Peyer's patch (tissue), 4 donors: Measurements from ENCODE around the gene MACROH2A1. TPM values are rescaled to one million over a fixed set of nuclear protein-coding genes. Genes with fewer than 3 reads are reported as not detected.

Experiments
- DNase-seq, 3 donors: peaks; one replicate each; pipeline ENCODE4 v3.0.0-alpha.2; 2017 to 2019
- H3K27ac ChIP-seq, 4 donors: fragments of 200-600 bp; sonication (generic); one replicate each; pipeline ENCODE4 v1.5.1; 2016 to 2019
- H3K27me3 ChIP-seq, 2 donors: fragments of 200-600 bp; sonication (generic); one replicate each; pipeline ENCODE4 v1.5.1; 2019
- H3K36me3 ChIP-seq, 3 donors: fragments of 200-600 bp; sonication (generic); one replicate each; pipeline ENCODE4 v1.5.1; 2016 to 2019
- H3K4me1 ChIP-seq, 4 donors: fragments of 200-600 bp; sonication (generic); one replicate each; pipeline ENCODE4 v1.5.1; 2016 to 2019
- H3K4me3 ChIP-seq, 4 donors: fragments of 200-600 bp; sonication (generic); 1 replicate in 3 of 4; 2 replicates in 1 of 4; pipeline ENCODE4 v1.5.1; 2016 to 2019; ENCODE audit warnings: mild to moderate bottlenecking in 1 of 4
- H3K9me3 ChIP-seq, 4 donors: fragments of 200-600 bp; sonication (generic); one replicate each; pipeline ENCODE4 v1.5.1; 2016 to 2019; ENCODE audit warnings: mild to moderate bottlenecking in 1 of 4
- POLR2A ChIP-seq, 2 donors: fragments of 450-650 bp; IDR thresholded peaks; one replicate each; pipeline ENCODE4 v1.5.1; 2017; ENCODE audit warnings: antibody characterized with exemption in 2 of 2, mild to moderate bottlenecking in 2 of 2, moderate library complexity in 2 of 2
- total RNA-seq, 4 donors: library from RNA; depleted of rRNA; stranded (reverse); fragments of >200 nt; gene quantifications; one replicate each; pipeline ENCODE4 v1.1.0, GENCODE V29; 2016
- TF ChIP-seq, protein P1 (sequence below), 6 experiments: fragments of 450-650 bp in 4 of 6; fragments of 200-600 bp in 2 of 6; sonication (generic) in 1 of 6; IDR thresholded peaks; one replicate each; pipeline ENCODE4 v1.5.1; 2017 to 2019; ENCODE audit warnings: antibody characterized with exemption in 6 of 6, mild to moderate bottlenecking in 3 of 6, moderate library complexity in 1 of 6

The MACROH2A1 gene
- total RNA-seq, 4 donors from 2014 or later, result 407 to 489 (median 431) TPM

DNA sequence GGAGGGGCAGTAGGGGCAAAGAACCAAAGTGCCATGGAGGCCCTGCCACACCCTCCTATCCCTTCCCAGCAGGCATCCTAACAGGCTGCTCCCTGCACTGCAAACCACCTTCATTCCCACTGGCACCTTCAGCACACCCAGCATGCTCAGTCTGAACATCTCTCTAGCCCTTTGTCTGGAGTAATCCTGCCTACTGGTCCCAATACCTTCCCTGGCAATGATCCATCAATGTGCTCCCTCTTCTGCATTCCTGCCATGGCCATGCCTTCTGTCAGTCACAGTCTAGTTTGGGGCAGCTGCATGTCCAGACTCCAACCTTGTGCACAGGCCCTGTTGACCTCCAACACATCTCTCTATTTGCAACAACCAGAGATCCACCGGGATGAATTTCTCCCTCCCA lies 4.9 kb downstream of the MACROH2A1 start:
- peaks cover 0 to 9% (median 0%) of the 10 kb centered on the region in 3 donors for H3K36me3 ChIP-seq
- H3K27me3 ChIP-seq, result no peaks in the 10 kb centered on the region
- peaks cover 0 to 77% (median 10%) of the 10 kb centered on the region in 4 donors for H3K4me1 ChIP-seq
- H3K27ac ChIP-seq, result peak overlapping the region in 2 of 4 donors; percentile 18 to 79
- H3K4me3 ChIP-seq, result no peak overlapping the region
- H3K9me3 ChIP-seq, result no peaks in the 10 kb centered on the region
- DNase-seq, result no peak
- TF ChIP-seq POLR2A (IDR thresholded peaks at IDR 0.05), result no peak

GRCh38 chr5:135393691-135394090 lies 5.3 kb downstream of the MACROH2A1 start:
- no peaks in the 10 kb centered on the region for H3K27me3 ChIP-seq
- peaks cover 0 to 77% (median 10%) of the 10 kb centered on the region in 4 donors for H3K4me1 ChIP-seq
- H3K27ac ChIP-seq, result peak overlapping the region in 2 of 4 donors; percentile 18 to 79
- TF ChIP-seq, protein P1, sequence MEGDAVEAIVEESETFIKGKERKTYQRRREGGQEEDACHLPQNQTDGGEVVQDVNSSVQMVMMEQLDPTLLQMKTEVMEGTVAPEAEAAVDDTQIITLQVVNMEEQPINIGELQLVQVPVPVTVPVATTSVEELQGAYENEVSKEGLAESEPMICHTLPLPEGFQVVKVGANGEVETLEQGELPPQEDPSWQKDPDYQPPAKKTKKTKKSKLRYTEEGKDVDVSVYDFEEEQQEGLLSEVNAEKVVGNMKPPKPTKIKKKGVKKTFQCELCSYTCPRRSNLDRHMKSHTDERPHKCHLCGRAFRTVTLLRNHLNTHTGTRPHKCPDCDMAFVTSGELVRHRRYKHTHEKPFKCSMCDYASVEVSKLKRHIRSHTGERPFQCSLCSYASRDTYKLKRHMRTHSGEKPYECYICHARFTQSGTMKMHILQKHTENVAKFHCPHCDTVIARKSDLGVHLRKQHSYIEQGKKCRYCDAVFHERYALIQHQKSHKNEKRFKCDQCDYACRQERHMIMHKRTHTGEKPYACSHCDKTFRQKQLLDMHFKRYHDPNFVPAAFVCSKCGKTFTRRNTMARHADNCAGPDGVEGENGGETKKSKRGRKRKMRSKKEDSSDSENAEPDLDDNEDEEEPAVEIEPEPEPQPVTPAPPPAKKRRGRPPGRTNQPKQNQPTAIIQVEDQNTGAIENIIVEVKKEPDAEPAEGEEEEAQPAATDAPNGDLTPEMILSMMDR (IDR thresholded peaks at IDR 0.05), result no peak
- TF ChIP-seq POLR2A (IDR thresholded peaks at IDR 0.05), result no peak
- no peaks in the 10 kb centered on the region for H3K9me3 ChIP-seq
- peaks cover 0 to 13% (median 0%) of the 10 kb centered on the region in 3 donors for H3K36me3 ChIP-seq
- no peak for DNase-seq
- H3K4me3 ChIP-seq, result no peak overlapping the region

- H3K9me3 ChIP-seq, result no peaks in the 10 kb centered on the region
Measured at GRCh38 chr5:135393229-135393628, 5.8 kb downstream of the MACROH2A1 start.

DNA sequence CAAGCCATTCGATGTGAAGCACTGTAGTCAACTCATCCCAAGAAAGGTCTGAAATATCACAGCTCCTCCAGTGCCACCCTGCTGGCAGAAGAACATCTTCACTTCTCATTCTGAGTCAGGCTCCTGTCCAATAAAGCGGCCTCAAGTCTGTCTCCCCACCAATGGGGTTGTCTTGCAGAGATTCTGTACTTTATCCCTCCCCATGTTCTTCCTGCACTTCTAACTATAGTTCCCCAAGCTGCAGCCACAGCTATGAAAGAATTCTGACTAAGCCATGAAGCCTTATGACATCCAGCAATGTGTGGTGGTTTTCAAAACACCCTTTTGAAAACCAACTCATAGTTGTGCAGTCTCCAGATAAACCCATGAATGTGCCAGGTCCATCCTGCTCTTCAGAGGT lies 6.8 kb downstream of the MACROH2A1 start:
- Histone ChIP-seq H3K4me1 (peaks cover 0 to 75% (median 9%) of the 10 kb centered on the region in 4 donors), H3K27ac (peak overlapping the region in 3 of 4 donors; percentile 23 to 79 (median 71)), H3K36me3 (peaks cover 0 to 15% (median 0%) of the 10 kb centered on the region in 3 donors), H3K27me3 (no peaks in the 10 kb centered on the region), H3K9me3 (no peaks in the 10 kb centered on the region), H3K4me3 (no peak overlapping the region)
- DNase-seq, result no peak
- no peak for TF ChIP-seq POLR2A (IDR thresholded peaks at IDR 0.05)
- TF ChIP-seq, protein P1 (IDR thresholded peaks at IDR 0.05), result peak in 1 of 6 experiments; percentile 16

More at GRCh38 chr5:135393229-135393628, 5.8 kb downstream of the MACROH2A1 start:
- no peak overlapping the region for H3K4me3 ChIP-seq
- TF ChIP-seq, protein P1 (IDR thresholded peaks at IDR 0.05), result no peak
- no peak for TF ChIP-seq POLR2A (IDR thresholded peaks at IDR 0.05)
- H3K27me3 ChIP-seq, result no peaks in the 10 kb centered on the region
- DNase-seq, result no peak
- peaks cover 0 to 77% (median 10%) of the 10 kb centered on the region in 4 donors for H3K4me1 ChIP-seq
- H3K36me3 ChIP-seq, result peaks cover 0 to 15% (median 0%) of the 10 kb centered on the region in 3 donors
- H3K27ac ChIP-seq, result peak overlapping the region in 2 of 4 donors; percentile 71 to 79

- no peak for TF ChIP-seq POLR2A (IDR thresholded peaks at IDR 0.05)
- TF ChIP-seq, protein P1 (IDR thresholded peaks at IDR 0.05), result no peak
- DNase-seq, result peak in 2 of 3 donors; percentile 65 to 75
- H3K4me3 ChIP-seq, result no peak overlapping the region
- no peaks in the 10 kb centered on the region for H3K9me3 ChIP-seq
- peaks cover 0 to 15% (median 0%) of the 10 kb centered on the region in 3 donors for H3K36me3 ChIP-seq
- H3K27ac ChIP-seq, result peak overlapping the region in 3 of 4 donors; percentile 23 to 79 (median 71)
- no peaks in the 10 kb centered on the region for H3K27me3 ChIP-seq
- H3K4me1 ChIP-seq, result peaks cover 0 to 76% (median 8%) of the 10 kb centered on the region in 4 donors
Measured at GRCh38 chr5:135391869-135392255, 7.2 kb downstream of the MACROH2A1 start.

GRCh38 chr5:135391116-135391868 lies 7.7 kb downstream of the MACROH2A1 start:
- TF ChIP-seq POLR2A (IDR thresholded peaks at IDR 0.05), result no peak
- TF ChIP-seq, protein P1 (IDR thresholded peaks at IDR 0.05), result no peak
- Histone ChIP-seq H3K4me1 (peaks cover 0 to 76% (median 6%) of the 10 kb centered on the region in 4 donors), H3K27ac (peak overlapping the region in 3 of 4 donors; percentile 23 to 79 (median 71)), H3K9me3 (no peaks in the 10 kb centered on the region), H3K27me3 (no peaks in the 10 kb centered on the region), H3K36me3 (peaks cover 0 to 20% (median 0%) of the 10 kb centered on the region in 3 donors), H3K4me3 (no peak overlapping the region)
- DNase-seq, result no peak
